Cortex of kidney (tissue), 1 donor: ENCODE measurements around the gene FGD2.
"Not testable (repeated sequence)": the region's sequence is repeated elsewhere in the genome, so short reads cannot be mapped to it uniquely, and the experiment has no call there.

ENCODE experiments used
- DNase-seq: peaks from one replicate; lab custom pipeline; 2025; lab: John Stamatoyannopoulos, UW

FGD2 gene

DNA sequence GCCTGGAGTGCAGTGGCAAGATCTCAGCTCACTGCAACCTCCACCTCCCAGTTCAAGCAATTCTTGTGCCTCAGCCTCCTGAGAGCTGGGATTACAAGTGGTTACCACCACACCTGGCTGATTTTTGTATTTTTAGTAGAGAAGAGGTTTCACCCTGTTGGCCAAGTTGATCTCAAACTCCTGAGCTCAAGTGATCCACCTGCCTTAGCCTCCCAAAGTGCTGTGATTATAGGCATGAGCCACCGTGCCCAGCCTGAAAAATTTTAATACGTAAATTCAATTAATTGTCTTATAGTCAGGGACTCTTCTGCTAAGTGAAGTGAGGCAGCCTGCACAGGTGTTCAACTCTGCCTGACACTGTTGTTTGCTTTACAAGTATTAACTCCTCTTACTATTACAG is 15.1 kb upstream of the FGD2 start:
- DNase-seq = not testable (repeated sequence)

DNA sequence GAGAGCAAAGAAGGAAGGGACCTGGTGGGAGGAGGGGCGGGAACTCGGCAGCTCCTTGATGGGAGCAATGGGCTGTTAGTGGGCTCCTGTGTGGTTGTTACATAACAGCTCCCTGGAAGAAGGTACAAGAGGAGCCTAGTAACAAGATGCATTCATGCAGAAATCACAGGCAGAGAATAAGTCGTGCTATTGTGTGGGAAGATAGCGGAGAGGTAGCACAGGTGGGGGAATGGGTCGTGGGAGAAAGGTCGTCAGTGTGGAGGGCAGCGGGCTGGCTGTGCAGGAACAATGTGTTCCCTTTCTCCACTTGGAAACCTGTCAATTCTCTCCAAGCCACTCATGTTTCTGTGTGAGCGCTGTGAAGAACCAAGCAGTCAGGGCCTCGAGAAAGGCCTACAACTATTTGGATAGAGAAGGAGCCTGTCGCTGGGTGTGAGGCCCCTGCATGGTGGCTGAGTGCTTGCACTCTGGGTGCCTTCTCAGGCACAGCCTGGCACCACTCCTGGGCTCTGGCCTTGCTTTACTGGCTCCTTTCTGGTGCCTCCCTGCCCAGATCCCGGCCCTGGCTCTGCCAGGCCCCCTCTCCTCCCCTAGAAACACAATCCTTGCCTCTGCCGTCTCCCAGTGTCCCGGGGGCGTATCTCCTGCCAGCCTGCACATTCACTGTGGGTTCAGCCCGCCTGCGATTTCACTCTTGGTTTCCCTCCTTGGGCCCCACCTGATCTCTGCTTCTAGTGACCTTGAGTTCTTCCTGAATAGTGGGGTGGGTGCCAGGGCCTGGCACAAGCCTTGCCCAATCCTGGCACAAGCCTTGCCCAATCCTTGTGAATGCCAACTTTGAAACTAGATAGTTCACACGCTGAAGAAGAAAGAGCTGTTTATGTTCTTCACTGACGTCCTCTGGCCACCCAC is 7.4 kb upstream of the FGD2 start:
- no peak for DNase-seq

DNA sequence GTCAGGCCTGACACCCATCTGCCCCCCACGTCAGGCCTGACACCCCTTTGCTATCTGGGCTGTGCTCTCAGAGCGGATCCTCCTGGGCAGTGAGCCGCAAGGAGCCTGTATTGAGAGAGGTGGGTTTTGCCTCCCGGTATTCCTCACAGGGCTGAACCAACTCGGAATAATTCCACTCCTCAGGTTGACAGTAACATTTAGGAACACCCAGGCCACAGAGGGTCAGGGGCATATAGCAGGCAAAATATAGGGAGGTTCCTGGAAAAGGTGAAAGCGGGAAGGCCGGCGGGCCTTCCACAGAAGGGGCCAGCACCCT is 6.8 kb upstream of the FGD2 start:
- no peak for DNase-seq

DNA sequence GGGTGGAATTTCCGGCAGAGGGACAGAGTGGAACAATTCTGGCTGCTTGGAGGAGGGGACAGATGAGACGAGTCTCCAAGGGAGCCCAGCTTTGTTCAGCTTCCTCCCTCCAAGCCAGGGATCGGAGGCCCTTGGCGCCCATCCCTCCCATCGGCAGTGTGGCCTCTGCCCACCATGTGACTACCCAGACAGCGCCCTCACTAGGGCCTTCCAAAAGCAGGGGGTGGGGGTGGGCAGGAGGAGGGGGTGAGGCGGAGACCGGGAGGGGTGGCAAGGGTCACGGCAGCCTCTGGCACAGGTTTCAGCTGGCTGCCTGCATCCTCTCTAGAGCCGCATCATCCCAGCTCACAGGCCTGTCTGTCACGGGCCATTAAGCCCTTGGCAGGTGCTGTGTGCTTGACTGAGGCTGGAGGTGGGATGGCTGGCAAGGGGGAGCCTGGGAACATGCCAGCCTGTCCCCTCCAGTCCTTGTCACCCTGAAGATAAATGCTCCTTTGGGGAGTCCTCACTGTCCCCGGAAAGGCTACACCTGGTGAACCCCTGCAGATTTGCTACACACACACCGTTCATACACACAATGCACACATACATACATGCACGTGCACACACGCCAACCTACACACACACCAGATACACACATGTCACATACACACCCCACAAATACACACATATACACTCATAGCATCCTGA is 6.2 kb upstream of the FGD2 start:
- DNase-seq = no peak

DNA sequence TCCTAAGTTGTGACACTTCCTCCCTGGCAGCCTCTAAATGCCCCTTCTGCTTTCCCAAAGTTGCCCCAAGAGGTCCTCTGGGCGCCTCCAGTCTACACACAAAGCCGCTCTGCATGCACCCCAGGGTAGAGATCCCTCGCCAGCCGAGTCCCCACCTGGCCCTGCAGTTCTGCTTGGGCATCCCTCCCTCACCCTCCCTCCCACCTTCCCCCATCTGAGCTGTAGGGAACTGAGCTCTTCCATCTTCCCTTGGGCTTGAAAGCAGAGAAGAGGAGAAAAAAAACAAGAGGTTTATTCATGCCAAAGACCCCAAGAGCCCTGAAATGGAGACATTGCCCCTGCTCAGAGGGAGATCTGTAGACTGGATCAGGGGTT is 5.7 kb upstream of the FGD2 start:
- DNase-seq = no peak

DNA sequence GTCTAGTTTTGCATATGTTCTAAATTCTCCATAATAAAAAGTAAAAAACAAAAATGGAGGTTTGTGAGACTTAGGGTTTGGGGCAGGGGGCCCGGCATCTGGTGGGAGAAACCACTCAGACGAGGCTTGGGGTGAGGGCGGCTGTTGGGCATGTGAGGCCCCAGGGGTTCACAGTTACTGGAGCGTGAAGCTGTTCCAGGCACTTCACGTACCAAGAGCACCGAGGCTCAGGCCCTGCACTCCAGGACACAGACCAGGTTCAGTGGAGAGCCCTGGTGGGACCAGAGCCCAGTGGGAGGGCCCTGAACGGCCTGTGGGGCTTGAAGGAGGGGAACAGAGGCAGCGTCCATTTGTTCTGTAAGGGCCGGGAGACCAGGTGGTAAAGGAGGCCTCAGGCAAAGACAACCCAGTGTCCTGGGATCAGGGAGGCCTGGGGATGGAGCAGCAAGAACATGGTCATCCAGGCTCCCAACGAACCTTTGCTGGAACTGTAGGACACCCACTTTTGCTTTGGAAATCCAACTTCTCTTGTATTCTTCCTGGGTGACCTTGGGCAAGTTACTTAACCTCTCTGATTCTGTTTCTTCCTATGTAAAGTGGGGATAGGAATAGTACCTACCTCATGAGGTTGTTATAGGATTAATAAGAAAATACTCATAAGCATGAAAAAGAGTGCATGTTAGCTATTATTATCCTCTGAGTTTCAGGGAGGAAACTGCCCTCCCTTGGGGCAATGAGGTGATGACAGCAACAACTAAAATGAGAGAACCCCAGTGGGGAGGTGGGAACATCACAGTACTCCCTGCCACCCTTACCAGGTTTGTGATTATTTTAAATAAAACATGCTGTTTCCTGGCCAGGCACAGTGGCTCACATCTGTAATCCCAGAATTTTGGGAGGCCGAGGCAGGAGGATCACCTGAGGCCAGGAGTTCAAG is 1.1 kb upstream of the FGD2 start:
- DNase-seq = no peak

DNA sequence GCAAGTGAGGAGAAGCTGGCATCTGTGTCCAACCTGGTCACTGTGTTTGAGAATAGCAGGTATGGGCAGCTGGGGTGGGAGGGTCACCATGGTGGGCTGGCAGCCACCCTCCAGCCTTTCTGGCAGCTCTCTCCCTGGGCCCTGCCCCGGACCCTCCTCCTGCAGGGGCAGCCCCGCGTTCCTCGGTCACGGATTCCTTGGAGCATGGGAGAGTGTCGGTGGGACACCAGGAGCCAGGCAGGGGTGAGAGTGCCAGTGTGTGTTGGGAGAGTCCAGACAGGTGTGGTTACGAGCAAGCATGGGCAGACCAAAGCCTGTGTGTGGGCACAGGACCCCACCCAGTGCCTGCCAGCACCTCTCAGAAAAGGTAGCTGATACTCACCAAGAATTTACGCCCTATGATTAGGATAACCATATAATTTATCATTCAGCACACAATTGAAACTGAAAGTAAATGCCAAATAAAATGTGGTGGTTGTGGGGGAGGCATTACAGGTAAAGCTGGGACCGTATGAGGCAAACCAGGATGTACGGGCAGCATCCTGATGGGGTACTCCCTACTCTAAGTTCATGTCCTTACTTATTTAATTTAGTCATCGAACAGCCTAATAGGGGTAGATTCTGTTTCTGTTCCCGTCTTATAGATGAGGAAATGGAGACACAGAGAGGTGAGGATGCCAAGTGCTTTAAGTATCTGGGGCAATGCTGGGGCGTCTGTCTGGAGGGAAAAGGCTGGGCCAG is 542 bp downstream of the FGD2 start:
- no peak for DNase-seq

DNA sequence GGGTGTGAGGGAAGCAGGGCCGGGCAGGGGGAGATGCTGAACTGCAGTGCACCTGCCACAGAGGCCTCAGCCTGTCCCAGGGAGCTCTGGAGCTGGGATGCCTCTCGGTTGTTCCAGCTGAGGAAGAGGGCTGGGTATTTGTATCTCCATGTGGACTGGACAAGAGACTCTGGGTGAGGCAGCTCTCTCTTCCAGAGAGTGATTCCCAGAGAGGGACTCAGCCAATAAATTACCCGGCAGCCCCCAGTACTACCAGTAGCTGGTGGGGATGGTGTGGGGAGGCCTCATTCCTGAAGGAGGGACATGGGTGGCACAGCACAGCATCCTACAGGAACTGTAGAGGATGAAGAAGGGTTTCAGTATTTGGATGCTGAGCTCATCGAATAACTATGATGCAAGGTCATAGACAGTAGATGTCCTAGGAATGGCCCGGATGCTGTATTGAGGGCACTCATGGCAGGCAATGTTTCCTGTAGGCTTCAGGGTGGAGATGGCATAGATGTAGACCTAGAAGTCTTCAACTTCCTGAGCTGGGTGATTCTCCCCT is 1.4 kb downstream of the FGD2 start:
- DNase-seq = no peak

DNA sequence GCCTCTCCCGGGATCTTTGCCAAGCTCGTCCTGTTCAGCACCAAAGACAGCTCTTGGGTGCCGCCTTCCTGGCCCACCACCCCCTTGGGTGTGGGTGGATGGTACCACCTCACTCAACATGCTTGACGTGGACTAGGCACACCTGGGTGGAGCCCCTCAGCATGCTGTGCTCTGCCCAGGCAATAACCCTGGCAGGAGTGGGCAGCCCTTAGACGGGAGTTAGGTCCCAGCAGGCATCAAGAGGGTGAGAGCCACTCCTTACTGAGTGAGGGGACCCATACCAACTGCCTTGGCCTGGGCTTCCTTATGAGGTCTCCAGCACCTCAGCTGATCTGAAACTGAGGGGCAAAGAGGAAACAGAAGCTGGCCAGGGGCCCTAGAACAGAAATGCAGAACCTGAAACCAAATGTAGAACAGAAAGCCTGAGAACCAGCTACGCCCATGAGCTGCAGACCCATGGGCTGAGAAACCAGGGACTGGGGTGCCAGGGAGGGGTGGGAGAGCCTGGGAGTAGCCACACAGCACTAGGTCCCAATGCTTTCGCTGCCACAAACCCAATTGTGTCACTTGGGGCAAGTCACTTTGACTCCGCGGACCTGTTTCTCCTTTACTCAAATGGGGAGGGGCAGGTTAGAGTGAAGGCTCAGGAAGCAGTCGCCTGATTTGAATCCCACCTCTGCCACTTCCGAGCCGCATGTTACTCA is 2.0 kb downstream of the FGD2 start:
- DNase-seq = no peak

DNA sequence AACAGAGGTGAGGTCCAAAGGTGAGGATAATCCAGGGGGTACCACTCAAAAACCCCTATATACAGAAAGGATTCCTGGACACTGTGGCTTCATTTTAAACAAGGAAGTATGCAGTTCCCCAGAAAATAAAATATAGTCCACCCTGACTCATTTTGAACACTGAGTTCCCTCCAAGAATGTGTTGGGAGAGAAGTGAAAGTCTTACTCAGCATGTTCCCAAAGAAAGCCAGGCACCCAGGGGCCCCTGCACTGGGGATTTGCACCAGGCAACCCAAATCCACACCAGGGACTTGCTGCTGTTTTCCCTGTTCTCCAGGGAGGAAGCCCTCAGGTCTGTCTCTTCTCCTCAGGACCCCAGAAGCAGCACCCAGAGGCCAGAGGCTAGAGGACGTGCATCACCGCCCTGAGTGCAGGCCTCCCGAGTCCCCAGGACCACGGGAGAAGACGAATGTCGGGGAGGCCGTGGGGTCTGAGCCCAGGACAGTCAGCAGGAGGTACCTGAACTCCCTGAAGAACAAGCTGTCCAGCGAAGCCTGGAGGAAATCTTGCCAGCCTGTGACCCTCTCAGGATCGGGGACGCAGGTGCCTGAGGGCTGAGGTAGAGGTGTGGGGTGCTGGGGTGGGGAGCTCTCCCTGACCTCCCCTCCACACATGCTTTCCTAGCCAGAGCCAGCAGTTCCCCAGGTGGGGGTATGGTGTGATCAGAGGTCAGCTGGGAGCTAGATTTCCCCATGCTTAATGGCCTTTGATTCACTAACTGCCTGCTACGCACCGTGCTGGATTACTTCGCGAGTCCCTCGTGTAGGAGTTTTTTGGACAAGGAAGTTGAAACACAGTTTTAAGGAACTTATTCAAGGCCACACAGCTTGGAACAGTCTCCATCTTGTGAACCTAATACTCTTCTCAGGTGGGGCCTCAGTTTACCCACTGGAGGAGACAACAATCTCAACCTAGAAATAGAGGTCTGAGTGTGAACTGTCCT is 3.3 kb downstream of the FGD2 start:
- DNase-seq = no peak

DNA sequence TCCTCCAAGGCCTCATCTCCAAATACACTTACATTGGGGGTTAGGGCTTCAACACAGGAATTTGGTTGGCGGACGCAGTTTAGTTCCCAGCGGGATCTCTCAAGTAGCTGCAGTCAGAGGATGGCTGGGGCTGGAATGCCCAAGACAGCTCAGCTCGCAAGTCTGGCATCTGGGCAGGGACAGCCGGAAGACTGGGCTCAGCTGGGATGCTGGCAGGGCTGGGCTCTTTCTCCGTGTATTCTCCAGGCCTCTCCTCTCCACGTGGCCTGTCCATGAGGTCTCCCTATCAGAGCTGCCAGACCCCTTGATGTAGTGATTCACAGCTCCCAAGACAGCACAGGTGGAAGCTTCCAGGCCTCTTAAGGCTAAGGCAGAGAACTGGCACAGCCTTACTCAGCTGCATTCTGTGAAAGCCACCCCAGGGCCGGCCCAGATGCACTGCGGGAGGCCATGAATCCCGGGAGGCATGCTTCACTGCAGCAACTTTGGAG is 5.0 kb downstream of the FGD2 start:
- DNase-seq = no peak

DNA sequence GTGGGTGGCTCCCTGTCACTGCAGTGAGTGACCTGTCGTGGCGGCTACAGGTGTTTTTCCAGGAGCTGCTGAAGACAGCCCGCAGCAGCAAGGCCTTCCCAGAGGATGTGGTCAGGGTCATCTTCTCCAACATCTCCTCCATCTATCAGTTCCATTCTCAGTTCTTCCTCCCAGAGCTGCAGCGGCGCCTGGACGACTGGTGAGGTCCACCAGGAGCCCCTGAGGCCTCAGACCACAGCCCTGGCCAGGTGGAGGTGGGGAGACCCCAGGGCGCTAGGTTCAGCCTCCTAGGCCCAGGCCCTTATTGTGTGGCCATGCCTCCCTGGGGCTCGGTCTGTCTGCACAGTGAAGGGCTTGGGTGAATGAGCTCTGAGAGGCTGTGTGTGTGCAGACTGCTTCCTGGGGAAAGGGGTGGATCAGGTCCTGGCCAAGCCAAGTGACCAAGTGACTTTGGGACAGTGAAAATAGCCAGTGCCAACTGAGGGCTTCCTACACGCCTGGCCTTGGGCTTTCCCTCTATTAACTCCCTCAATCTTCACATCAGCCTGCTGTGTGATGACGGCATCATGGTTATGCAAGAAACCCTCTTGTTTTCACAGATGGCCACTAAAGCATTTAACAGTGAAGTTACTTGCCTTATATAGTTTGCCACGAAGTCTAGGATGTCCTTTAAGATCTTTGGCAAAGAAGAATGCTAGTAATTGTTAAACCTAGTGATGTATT is 6.4 kb downstream of the FGD2 start:
- no peak for DNase-seq

DNA sequence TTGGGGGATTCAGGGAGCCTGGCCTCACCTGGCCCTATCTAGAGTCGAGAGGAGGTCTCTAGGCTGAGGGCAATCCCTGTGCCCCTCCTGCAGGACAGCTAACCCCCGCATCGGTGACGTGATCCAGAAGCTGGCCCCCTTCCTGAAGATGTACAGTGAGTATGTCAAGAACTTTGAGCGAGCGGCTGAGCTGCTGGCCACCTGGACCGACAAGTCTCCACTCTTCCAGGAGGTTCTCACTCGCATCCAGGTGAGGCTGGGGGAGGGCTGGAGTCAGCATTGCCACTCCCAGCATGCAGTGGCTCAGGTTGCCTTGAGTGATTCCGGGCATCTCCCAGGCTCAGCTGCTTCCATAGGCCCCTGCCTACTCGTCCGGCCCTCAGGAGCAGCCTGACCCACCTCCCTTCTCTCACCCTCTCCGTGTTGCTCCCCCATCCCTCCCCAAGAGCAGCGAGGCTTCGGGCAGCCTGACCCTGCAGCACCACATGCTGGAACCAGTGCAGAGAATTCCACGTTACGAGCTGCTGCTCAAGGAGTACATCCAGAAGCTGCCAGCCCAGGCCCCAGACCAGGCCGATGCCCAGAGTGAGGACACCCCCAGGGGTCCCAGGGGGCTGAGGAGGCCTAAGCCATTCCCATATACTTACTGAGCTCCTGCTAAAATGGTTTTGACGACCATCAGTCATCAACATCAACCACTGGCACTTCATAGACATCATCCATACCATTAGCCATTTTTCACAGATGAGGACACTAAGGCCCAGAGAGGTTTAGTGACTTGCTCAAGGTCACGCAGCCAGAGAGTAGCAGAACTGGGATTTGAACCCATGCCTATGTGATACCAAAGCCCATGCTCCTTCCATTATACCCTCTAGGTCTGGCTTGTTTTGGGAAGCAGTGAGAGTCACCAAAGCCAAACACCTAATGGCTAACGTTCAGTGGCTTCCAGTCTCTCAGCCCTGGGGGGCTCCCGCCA is 8.3 kb downstream of the FGD2 start:
- DNase-seq = no peak

DNA sequence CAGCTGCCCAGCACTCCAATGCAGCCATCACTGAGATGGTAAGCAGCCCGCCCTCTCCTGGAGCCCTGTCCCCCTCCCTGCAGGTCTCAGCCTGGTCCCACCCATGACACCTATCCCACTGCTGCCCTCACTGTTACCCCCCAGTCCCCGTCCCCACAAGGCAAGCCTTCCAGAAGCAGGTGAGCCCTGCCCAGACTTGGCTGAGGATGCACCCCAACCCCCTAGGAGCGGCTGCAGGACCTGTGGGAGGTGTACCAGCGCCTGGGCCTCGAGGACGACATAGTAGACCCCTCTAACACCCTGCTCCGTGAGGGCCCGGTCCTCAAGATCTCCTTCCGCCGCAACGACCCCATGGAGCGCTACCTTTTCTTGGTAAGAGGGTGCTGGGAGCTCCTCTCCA is 9.2 kb downstream of the FGD2 start:
- DNase-seq = no peak

DNA sequence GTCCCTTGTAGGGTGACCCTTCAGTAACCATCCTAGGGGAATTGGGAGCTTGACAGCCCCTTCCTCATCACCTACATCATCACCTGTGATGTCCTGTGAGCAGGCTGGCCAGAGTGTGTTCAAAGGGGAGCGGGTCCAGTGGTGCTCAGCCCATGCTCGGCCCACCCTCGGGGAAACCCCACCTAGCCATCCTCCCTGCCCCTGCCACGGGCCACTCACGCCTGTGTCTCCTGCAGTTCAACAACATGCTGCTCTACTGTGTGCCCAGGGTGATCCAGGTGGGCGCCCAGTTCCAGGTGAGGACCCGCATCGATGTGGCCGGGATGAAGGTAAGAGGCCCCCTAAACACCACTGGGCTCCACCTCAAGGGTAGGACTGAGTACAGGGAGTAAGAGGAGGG is 10.1 kb downstream of the FGD2 start:
- no peak for DNase-seq

DNA sequence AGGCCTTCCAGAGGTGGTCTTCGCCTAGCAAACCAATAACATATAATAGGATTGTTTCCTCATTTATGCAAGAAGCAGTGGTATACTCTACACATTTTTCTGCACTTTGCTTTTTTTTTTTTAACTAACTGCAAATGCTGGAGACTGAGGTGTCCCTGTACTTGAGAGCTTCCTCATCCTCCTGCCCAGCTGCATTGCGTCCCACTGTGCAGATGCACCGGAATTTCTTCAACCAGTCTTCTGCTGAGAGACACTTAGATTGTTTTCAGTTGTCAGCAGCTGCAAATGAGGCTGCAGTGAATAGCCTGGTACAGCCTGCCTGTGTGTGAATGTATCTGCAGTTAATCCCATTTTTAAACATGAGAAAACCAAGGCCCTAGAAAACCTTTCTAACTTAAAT is 11.5 kb downstream of the FGD2 start:
- DNase-seq = no peak

DNA sequence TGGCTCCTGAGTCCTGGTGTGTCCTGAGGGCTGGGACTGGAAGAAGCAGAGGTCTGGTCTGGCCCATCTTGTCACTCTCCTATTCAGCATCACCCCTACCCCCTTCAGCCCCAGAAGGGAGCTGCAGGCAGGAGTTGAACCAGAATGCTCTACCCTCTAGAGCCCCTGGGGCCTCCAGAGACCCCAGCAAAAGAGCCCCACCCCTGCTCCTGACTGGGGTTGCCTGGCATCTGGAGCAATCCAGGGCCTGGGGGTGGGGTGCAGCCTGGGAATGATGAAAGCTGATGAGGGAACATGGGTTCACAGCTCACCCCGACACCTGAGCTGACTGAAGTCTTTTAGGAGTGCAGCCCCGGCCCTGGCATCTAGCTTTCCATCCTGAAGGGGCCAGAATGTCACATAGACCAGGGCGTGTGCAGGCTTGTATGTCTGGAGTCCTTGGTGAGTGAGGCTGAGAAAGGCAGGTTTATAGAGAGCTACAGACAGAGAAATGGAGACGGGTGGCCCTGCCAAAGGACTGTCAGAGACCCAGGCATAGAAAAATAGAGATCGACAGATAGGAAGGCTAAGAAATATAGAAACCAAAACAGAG is 12.2 kb downstream of the FGD2 start:
- no peak for DNase-seq
